IPS-18a (cell line): ENCODE results near the gene MAP2K5.
A peak's percentile ranks its signal among the peaks of the same experiment; 100 is the strongest.

Source experiments
- H3K27ac ChIP-seq: one replicate; pipeline ENCODE4 v1.5.1; 2013; ENCODE audit warnings: low read length
- H3K27me3 ChIP-seq: one replicate; pipeline ENCODE4 v1.6.1; 2013; ENCODE audit warnings: mild to moderate bottlenecking, low read length; ENCODE audit not compliant: control insufficient read depth, insufficient read depth
- H3K36me3 ChIP-seq: one replicate; pipeline ENCODE4 v1.6.1; 2013; ENCODE audit warnings: low read depth, low read length; ENCODE audit not compliant: control insufficient read depth
- H3K4me1 ChIP-seq: one replicate; pipeline ENCODE4 v1.6.1; 2013; ENCODE audit warnings: low read depth, low read length; ENCODE audit not compliant: control insufficient read depth
- H3K4me3 ChIP-seq: one replicate; pipeline ENCODE4 v1.5.1; 2013; ENCODE audit warnings: low read length
- H3K9ac ChIP-seq: one replicate; pipeline ENCODE4 v1.6.1; 2013; ENCODE audit warnings: mild to moderate bottlenecking, low read length, moderate library complexity
- H3K9me3 ChIP-seq: one replicate; pipeline ENCODE4 v1.6.1; 2013; ENCODE audit warnings: low read depth, low read length; ENCODE audit not compliant: control insufficient read depth

MAP2K5 gene

GRCh38 chr15:67510597-67511190 lies 31.8 kb upstream of the MAP2K5 start:
- Histone ChIP-seq H3K27ac (no peak overlapping the region), H3K4me3 (no peak overlapping the region), H3K36me3 (no peaks in the 10 kb centered on the region), H3K9ac (no peak overlapping the region), H3K9me3 (no peaks in the 10 kb centered on the region), H3K4me1 (no peaks in the 10 kb centered on the region), H3K27me3 (no peaks in the 10 kb centered on the region)

GRCh38 chr15:67511606-67512005 lies 30.9 kb upstream of the MAP2K5 start:
- H3K9me3 ChIP-seq = no peaks in the 10 kb centered on the region
- no peaks in the 10 kb centered on the region for H3K36me3 ChIP-seq
- H3K27me3 ChIP-seq = no peaks in the 10 kb centered on the region
- no peak overlapping the region for H3K4me3 ChIP-seq
- no peak overlapping the region for H3K27ac ChIP-seq
- no peak overlapping the region for H3K9ac ChIP-seq
- H3K4me1 ChIP-seq = no peaks in the 10 kb centered on the region

GRCh38 chr15:67512140-67512539 lies 30.4 kb upstream of the MAP2K5 start:
- H3K9me3 ChIP-seq = no peaks in the 10 kb centered on the region
- H3K9ac ChIP-seq = no peak overlapping the region
- H3K4me3 ChIP-seq = no peak overlapping the region
- no peaks in the 10 kb centered on the region for H3K36me3 ChIP-seq
- H3K27me3 ChIP-seq = no peaks in the 10 kb centered on the region
- no peaks in the 10 kb centered on the region for H3K4me1 ChIP-seq
- H3K27ac ChIP-seq = no peak overlapping the region

- Histone ChIP-seq H3K27me3 (no peaks in the 10 kb centered on the region), H3K4me1 (no peaks in the 10 kb centered on the region), H3K9me3 (no peaks in the 10 kb centered on the region), H3K27ac (no peak overlapping the region), H3K4me3 (no peak overlapping the region), H3K36me3 (no peaks in the 10 kb centered on the region), H3K9ac (no peak overlapping the region)
Measured at GRCh38 chr15:67512933-67513714, 29.4 kb upstream of the MAP2K5 start.

- H3K9ac ChIP-seq = no peak overlapping the region
- no peaks in the 10 kb centered on the region for H3K4me1 ChIP-seq
- peaks cover 3% of the 10 kb centered on the region for H3K27me3 ChIP-seq
- no peaks in the 10 kb centered on the region for H3K9me3 ChIP-seq
- no peak overlapping the region for H3K27ac ChIP-seq
- H3K4me3 ChIP-seq = no peak overlapping the region
- H3K36me3 ChIP-seq = no peaks in the 10 kb centered on the region
Measured at GRCh38 chr15:67515090-67515489, 27.4 kb upstream of the MAP2K5 start.

GRCh38 chr15:67515557-67515956 lies 26.9 kb upstream of the MAP2K5 start:
- Histone ChIP-seq H3K4me1 (peaks cover under 1% of the 10 kb centered on the region), H3K9me3 (no peaks in the 10 kb centered on the region), H3K27ac (no peak overlapping the region), H3K9ac (no peak overlapping the region), H3K4me3 (no peak overlapping the region), H3K27me3 (peaks cover 7% of the 10 kb centered on the region), H3K36me3 (no peaks in the 10 kb centered on the region)

GRCh38 chr15:67520321-67521028 lies 22.0 kb upstream of the MAP2K5 start:
- Histone ChIP-seq H3K4me3 (peak overlapping the region; percentile 76), H3K27me3 (peaks cover 22% of the 10 kb centered on the region), H3K4me1 (peaks cover 12% of the 10 kb centered on the region), H3K27ac (no peak overlapping the region), H3K36me3 (no peaks in the 10 kb centered on the region), H3K9me3 (no peaks in the 10 kb centered on the region), H3K9ac (peak overlapping the region; percentile 42)

GRCh38 chr15:67521029-67521782 lies 21.3 kb upstream of the MAP2K5 start, which contains the start of gene C15orf61:
C15orf61 (plus strand) TSS chr15:67521131; CDS start chr15:67521249, 118 bp downstream.
- H3K27ac ChIP-seq = no peak within 1 kb of the TSS
- H3K9me3 ChIP-seq = no peaks in the 10 kb centered on the region
- peak within 1 kb of the TSS; percentile 76 for H3K4me3 ChIP-seq
- peaks cover 12% of the 10 kb centered on the region for H3K4me1 ChIP-seq
- H3K36me3 ChIP-seq = no peaks in the 10 kb centered on the region
- peaks cover 22% of the 10 kb centered on the region for H3K27me3 ChIP-seq
- H3K9ac ChIP-seq = peak within 1 kb of the TSS; percentile 75

- peaks cover 22% of the 10 kb centered on the region for H3K27me3 ChIP-seq
- H3K9me3 ChIP-seq = no peaks in the 10 kb centered on the region
- no peaks in the 10 kb centered on the region for H3K36me3 ChIP-seq
- H3K4me3 ChIP-seq = peak overlapping the region; percentile 76
- peak overlapping the region; percentile 75 for H3K9ac ChIP-seq
- peaks cover 12% of the 10 kb centered on the region for H3K4me1 ChIP-seq
- no peak overlapping the region for H3K27ac ChIP-seq
Measured at GRCh38 chr15:67521783-67522568, 20.5 kb upstream of the MAP2K5 start.

- H3K9me3 ChIP-seq = no peaks in the 10 kb centered on the region
- H3K36me3 ChIP-seq = no peaks in the 10 kb centered on the region
- H3K9ac ChIP-seq = no peak overlapping the region
- peaks cover 22% of the 10 kb centered on the region for H3K27me3 ChIP-seq
- H3K27ac ChIP-seq = no peak overlapping the region
- H3K4me1 ChIP-seq = peaks cover 12% of the 10 kb centered on the region
- H3K4me3 ChIP-seq = no peak overlapping the region
Measured at GRCh38 chr15:67523330-67523729, 19.2 kb upstream of the MAP2K5 start.
